GM23248 (cell line): ENCODE measurements around the gene SLC1A3. TPM values are rescaled to one million over a fixed set of nuclear protein-coding genes. Genes with fewer than 3 reads are reported as not detected.

Experiments used
- DNase-seq: peaks from one replicate; pipeline ENCODE4 v3.0.0-alpha.2; 2015
- H2AFZ ChIP-seq: fragments of 200-600 bp; sonication (generic); 2 replicates; pipeline ENCODE4 v1.6.1; 2016; ENCODE audit warnings: antibody characterized with exemption
- H3F3A ChIP-seq: fragments of 200-600 bp; sonication (generic); 2 replicates; pipeline ENCODE4 v1.6.1; 2016; ENCODE audit warnings: mild to moderate bottlenecking, antibody characterized with exemption, mixed run types; ENCODE audit not compliant: insufficient read depth
- H3K27ac ChIP-seq: fragments of 200-600 bp; sonication (generic); 2 replicates; pipeline ENCODE4 v1.5.1; 2016; ENCODE audit warnings: mild to moderate bottlenecking
- H3K27me3 ChIP-seq: fragments of 200-600 bp; sonication (generic); replicated peaks from 2 replicates; pipeline ENCODE4 v1.6.1; 2016; ENCODE audit warnings: mild to moderate bottlenecking; ENCODE audit not compliant: insufficient read depth
- H3K36me3 ChIP-seq: fragments of 200-600 bp; sonication (generic); 2 replicates; pipeline ENCODE4 v1.6.1; 2016; ENCODE audit warnings: low read depth, mild to moderate bottlenecking
- H3K4me1 ChIP-seq: fragments of 200-600 bp; sonication (generic); 2 replicates; pipeline ENCODE4 v1.6.1; 2016; ENCODE audit warnings: mild to moderate bottlenecking; ENCODE audit not compliant: insufficient read depth
- H3K4me2 ChIP-seq: fragments of 200-600 bp; sonication (generic); one replicate; pipeline ENCODE4 v1.6.1; 2016; ENCODE audit warnings: mild to moderate bottlenecking; ENCODE audit not compliant: unreplicated experiment
- H3K4me3 ChIP-seq: fragments of 200-600 bp; sonication (generic); 2 replicates; pipeline ENCODE4 v1.5.1; 2016; ENCODE audit warnings: mild to moderate bottlenecking
- H3K79me2 ChIP-seq: fragments of 200-600 bp; sonication (generic); 2 replicates; pipeline ENCODE4 v1.6.1; 2016; ENCODE audit warnings: mild to moderate bottlenecking; ENCODE audit not compliant: insufficient read depth
- H3K9ac ChIP-seq: fragments of 200-600 bp; sonication (generic); 2 replicates; pipeline ENCODE4 v1.6.1; 2016; ENCODE audit warnings: mild to moderate bottlenecking
- H3K9me2 ChIP-seq: fragments of 200-600 bp; sonication (generic); 2 replicates; pipeline ENCODE4 v1.6.1; 2016; ENCODE audit warnings: mixed run types, mild to moderate bottlenecking, moderate library complexity; ENCODE audit not compliant: insufficient read depth
- H3K9me3 ChIP-seq: fragments of 200-600 bp; sonication (generic); one replicate; pipeline ENCODE4 v1.6.1; 2017; ENCODE audit warnings: low read depth
- H4K20me1 ChIP-seq: fragments of 200-600 bp; sonication (generic); 2 replicates; pipeline ENCODE4 v1.6.0; 2016; ENCODE audit not compliant: insufficient read depth
- EZH2 ChIP-seq: fragments of 200-600 bp; sonication (generic); IDR thresholded peaks from 2 replicates; pipeline ENCODE4 v1.6.1; 2018; ENCODE audit warnings: antibody characterized with exemption, mild to moderate bottlenecking; ENCODE audit not compliant: insufficient read depth, poor library complexity, severe bottlenecking
- EZH2phosphoT487 ChIP-seq: fragments of 200-600 bp; sonication (generic); IDR thresholded peaks from 2 replicates; pipeline ENCODE4 v1.6.1; 2018; ENCODE audit warnings: antibody characterized with exemption, moderate library complexity, mild to moderate bottlenecking, low read depth; ENCODE audit not compliant: insufficient read depth
- WGBS, 2 experiments: methylation state at CpG; one replicate each; pipeline ENCODE4 v1.1.6; 2015 to 2017; ENCODE audit warnings: low lambda C conversion rate in 2 of 2, low coverage in 1 of 2; ENCODE audit errors: missing lambda C conversion rate in 2 of 2; 5-methylcytosine and 5-hydroxymethylcytosine counted together
- in situ Hi-C: fragments of 300-500 bp; cut with MboI; formaldehyde crosslinking; loops from 2 replicates; pipeline ENCODE4 v1.15.0; 2020
- polyA plus RNA-seq: library from polyadenylated mRNA; unstranded; fragments of >200 nt; fragmentation: Nextera tagmentation; extraction: Ambion mirVana; gene quantifications from 2 replicates; pipeline ENCODE4 v1.2.1, GENCODE V29; 2016
- total RNA-seq: library from RNA; depleted of rRNA; stranded (reverse); fragments of >200 nt; shearing (Covaris generic); gene quantifications from 2 replicates; pipeline ENCODE4 v1.2.3, GENCODE V29; 2014

Gene SLC1A3
- total and polyA plus RNA-seq, 2 experiments from 2014 or later = 1.7 to 2.5 TPM

GRCh38 chr5:36717131-36717695 lies 110.8 kb downstream of the SLC1A3 start:
- H3K79me2 ChIP-seq = no peaks in the 10 kb centered on the region
- H3K9ac ChIP-seq = no peak overlapping the region
- no peaks in the 10 kb centered on the region for H3K36me3 ChIP-seq
- WGBS, 2 experiments = 65 to 69% methylated on average over 4 of the region's 4 CpGs
- TF ChIP-seq EZH2phosphoT487 (no peak), EZH2 (no peak)
- H2AFZ ChIP-seq = no peak overlapping the region
- no peaks in the 10 kb centered on the region for H3K9me2 ChIP-seq
- DNase-seq = no peak
- H3K27me3 ChIP-seq = peaks cover 30% of the 10 kb centered on the region
- H3K4me2 ChIP-seq = no peak overlapping the region
- no peaks in the 10 kb centered on the region for H3F3A ChIP-seq
- in situ Hi-C loops = no loop called here
- H3K4me1 ChIP-seq = no peaks in the 10 kb centered on the region
- no peaks in the 10 kb centered on the region for H4K20me1 ChIP-seq
- H3K27ac ChIP-seq = no peak overlapping the region
- no peak overlapping the region for H3K4me3 ChIP-seq
- no peaks in the 10 kb centered on the region for H3K9me3 ChIP-seq

DNA sequence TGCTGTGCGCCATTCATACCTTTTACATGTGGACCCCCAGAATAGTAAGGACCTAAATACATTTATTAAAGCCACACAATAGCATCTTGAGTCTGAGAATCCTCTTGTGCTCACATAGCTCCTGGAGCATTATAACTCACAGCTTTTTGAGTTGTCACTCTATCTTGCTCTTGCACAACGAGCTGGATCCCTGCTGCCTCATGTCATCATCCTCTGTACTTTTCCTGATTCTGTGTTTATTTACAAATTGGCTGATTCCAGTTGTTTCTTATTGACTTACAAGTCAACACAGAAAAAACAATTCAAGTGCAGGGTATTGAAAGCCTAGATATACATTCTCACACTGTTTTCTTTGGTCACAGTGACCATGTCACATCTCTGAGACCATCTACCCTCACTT lies 112.9 kb downstream of the SLC1A3 start:
- 45% methylated on average over 2 of the region's 2 CpGs for WGBS, 2 experiments
- Histone ChIP-seq H3K4me2 (no peak overlapping the region), H4K20me1 (no peaks in the 10 kb centered on the region), H3K27me3 (peaks cover 26% of the 10 kb centered on the region), H3K9me2 (no peaks in the 10 kb centered on the region), H3K9me3 (no peaks in the 10 kb centered on the region), H3K9ac (no peak overlapping the region), H3K79me2 (no peaks in the 10 kb centered on the region), H2AFZ (no peak overlapping the region), H3K4me3 (no peak overlapping the region), H3K27ac (no peak overlapping the region), H3K4me1 (no peaks in the 10 kb centered on the region), H3F3A (no peaks in the 10 kb centered on the region), H3K36me3 (no peaks in the 10 kb centered on the region)
- in situ Hi-C loops = no loop called here
- TF ChIP-seq EZH2phosphoT487 (no peak), EZH2 (no peak)
- DNase-seq = no peak

DNA sequence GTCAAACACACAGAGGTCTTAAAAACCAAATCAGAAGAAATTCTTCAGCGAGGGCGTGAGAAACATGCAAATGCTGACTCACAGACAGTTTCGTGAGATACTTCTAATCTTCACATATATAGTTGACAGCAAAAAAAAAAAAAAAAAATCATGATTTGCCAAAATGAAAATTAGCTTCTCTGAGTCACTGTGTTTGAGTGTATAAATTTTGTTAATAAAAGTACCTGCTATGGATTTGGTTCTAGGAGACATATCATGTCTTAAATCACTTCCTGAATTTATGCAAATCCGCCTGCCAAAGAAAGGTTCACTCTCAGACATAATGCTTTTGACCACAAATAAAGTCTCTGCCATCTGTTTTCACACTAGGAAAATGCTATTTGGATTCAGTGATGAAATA lies 114.3 kb downstream of the SLC1A3 start:
- no peaks in the 10 kb centered on the region for H3K79me2 ChIP-seq
- H3K4me3 ChIP-seq = no peak overlapping the region
- H4K20me1 ChIP-seq = no peaks in the 10 kb centered on the region
- H3K4me2 ChIP-seq = no peak overlapping the region
- in situ Hi-C loops = no loop called here
- WGBS, 2 experiments = 67 to 76% methylated on average over 4 of the region's 4 CpGs
- DNase-seq = no peak
- peaks cover 26% of the 10 kb centered on the region for H3K27me3 ChIP-seq
- no peaks in the 10 kb centered on the region for H3K9me2 ChIP-seq
- no peak overlapping the region for H3K9ac ChIP-seq
- no peaks in the 10 kb centered on the region for H3F3A ChIP-seq
- H3K9me3 ChIP-seq = no peaks in the 10 kb centered on the region
- no peak overlapping the region for H2AFZ ChIP-seq
- no peak overlapping the region for H3K27ac ChIP-seq
- H3K36me3 ChIP-seq = no peaks in the 10 kb centered on the region
- no peaks in the 10 kb centered on the region for H3K4me1 ChIP-seq
- no peak for TF ChIP-seq EZH2phosphoT487
- no peak for TF ChIP-seq EZH2

GRCh38 chr5:36721664-36722235 lies 115.3 kb downstream of the SLC1A3 start:
- H3F3A ChIP-seq = no peaks in the 10 kb centered on the region
- H3K9ac ChIP-seq = no peak overlapping the region
- H3K9me2 ChIP-seq = no peaks in the 10 kb centered on the region
- no peaks in the 10 kb centered on the region for H3K36me3 ChIP-seq
- H3K4me3 ChIP-seq = no peak overlapping the region
- no peaks in the 10 kb centered on the region for H3K9me3 ChIP-seq
- no peak overlapping the region for H3K4me2 ChIP-seq
- WGBS, 2 experiments = 38 to 40% methylated on average over 5 of the region's 5 CpGs
- no peak overlapping the region for H3K27ac ChIP-seq
- no peaks in the 10 kb centered on the region for H3K4me1 ChIP-seq
- peaks cover 26% of the 10 kb centered on the region for H3K27me3 ChIP-seq
- H4K20me1 ChIP-seq = no peaks in the 10 kb centered on the region
- TF ChIP-seq EZH2phosphoT487 (no peak), EZH2 (no peak)
- in situ Hi-C loops = no loop called here
- DNase-seq = no peak
- H3K79me2 ChIP-seq = no peaks in the 10 kb centered on the region
- H2AFZ ChIP-seq = no peak overlapping the region
